Endothelial cell of umbilical vein (primary cell): ENCODE measurements around the gene CIPC. TPM values are rescaled to one million over a fixed set of nuclear protein-coding genes. Genes with fewer than 3 reads are reported as not detected.

Source experiments
- BruUV-seq: library from RNA; stranded (reverse); fragments of 400-500 nt; replicated peaks from 2 replicates; lab custom pipeline; 2021; lab: Mats Ljungman, UMichigan
- CTCF ChIA-PET: fragments of 300-600, 350-600 bp; sonication (Branson Sonifier 250); formaldehyde crosslinking; loops from one replicate; lab custom pipeline; 2021; ENCODE audit warnings: antibody characterized with exemption, inconsistent platforms; lab: Charles Lee
- POLR2A ChIA-PET: fragments of 300-600, 350-600 bp; sonication (Branson Sonifier 250); formaldehyde crosslinking; loops from one replicate; lab custom pipeline; 2021; ENCODE audit warnings: antibody characterized with exemption, inconsistent platforms; lab: Charles Lee
- DNase-seq: peaks from one replicate; pipeline ENCODE4 v3.0.0-alpha.2; 2011; ENCODE audit warnings: low read depth, low spot score
- FAIRE-seq: peaks from 2 replicates; lab custom pipeline; 2011; peaks lifted over from hg19 to GRCh38; lab: Jason Lieb, UNC
- H2AFZ ChIP-seq: 2 replicates; pipeline ENCODE4 v1.6.0; 2012; ENCODE audit warnings: low read depth, low read length, control low read depth, inconsistent platforms
- H3K27ac ChIP-seq: 2 replicates; pipeline ENCODE4 v1.5.1; 2011; ENCODE audit warnings: low read depth, mild to moderate bottlenecking, control low read depth, low read length, moderate library complexity; ENCODE audit not compliant: insufficient read depth
- H3K27me3 ChIP-seq, 2 experiments: 2 replicates each; pipeline versions ENCODE4 v1.6.0 to v1.6.1; 2011; ENCODE audit warnings: low read length in 2 of 2, mixed read lengths in 1 of 2; ENCODE audit not compliant: control insufficient read depth in 2 of 2, insufficient read depth in 2 of 2
- H3K36me3 ChIP-seq, 2 experiments: 2 replicates in 1 of 2; 3 replicates in 1 of 2; pipeline ENCODE4 v1.5.1; 2011; ENCODE audit warnings: low read length in 2 of 2, mild to moderate bottlenecking in 1 of 2, moderate library complexity in 1 of 2; ENCODE audit not compliant: control insufficient read depth in 2 of 2, insufficient read depth in 2 of 2; ENCODE audit errors: extremely low read depth in 1 of 2
- H3K4me1 ChIP-seq: 3 replicates; pipeline ENCODE4 v1.5.1; 2011; ENCODE audit warnings: mild to moderate bottlenecking, low read length; ENCODE audit not compliant: control insufficient read depth, insufficient read depth; ENCODE audit errors: extremely low read depth
- H3K4me2 ChIP-seq: 2 replicates; pipeline ENCODE4 v1.6.1; 2011; ENCODE audit warnings: low read length, control low read depth, mixed read lengths; ENCODE audit not compliant: insufficient read depth
- H3K4me3 ChIP-seq, 3 experiments: fragments of 200-600 bp in 1 of 3; sonication (generic), shearing (Covaris generic) in 1 of 3; replicated peaks in 1 of 3; 2 replicates each; pipeline ENCODE4 v1.5.1; 2011 to 2016; ENCODE audit warnings: control low read depth in 3 of 3, low read length in 3 of 3, mild to moderate bottlenecking in 2 of 3, inconsistent platforms in 1 of 3, low read depth in 1 of 3, moderate library complexity in 1 of 3; ENCODE audit not compliant: insufficient read depth in 1 of 3
- H3K79me2 ChIP-seq: 2 replicates; pipeline ENCODE4 v1.6.0; 2012; ENCODE audit warnings: low read length, inconsistent platforms; ENCODE audit not compliant: control insufficient read depth, insufficient read depth
- H3K9ac ChIP-seq: replicated peaks from 2 replicates; pipeline ENCODE3; 2011; ENCODE audit warnings: low read length, control low read depth; ENCODE audit not compliant: insufficient read depth; ENCODE audit errors: extremely low read depth
- H3K9me1 ChIP-seq: replicated peaks from 3 replicates; pipeline ENCODE4 v1.6.0; 2011; ENCODE audit warnings: mild to moderate bottlenecking, low read length; ENCODE audit not compliant: control insufficient read depth, insufficient read depth; ENCODE audit errors: extremely low read depth
- H3K9me3 ChIP-seq: replicated peaks from 2 replicates; pipeline ENCODE4 v1.5.1; 2012; ENCODE audit warnings: low read length, inconsistent platforms; ENCODE audit not compliant: control insufficient read depth, insufficient read depth
- H4K20me1 ChIP-seq: replicated peaks from 2 replicates; pipeline ENCODE3; 2011; ENCODE audit warnings: mild to moderate bottlenecking, low read length; ENCODE audit not compliant: control insufficient read depth, insufficient read depth; ENCODE audit errors: extremely low read depth
- EZH2 ChIP-seq: IDR thresholded peaks from 2 replicates; pipeline ENCODE4 v1.6.1; 2012; ENCODE audit warnings: borderline replicate concordance, low read depth, mild to moderate bottlenecking, moderate library complexity, low read length, inconsistent platforms; ENCODE audit not compliant: severe bottlenecking
- FOS ChIP-seq: IDR thresholded peaks from 2 replicates; pipeline ENCODE4 v1.6.1; 2011; ENCODE audit warnings: mild to moderate bottlenecking, low read length, moderate library complexity, borderline replicate concordance; ENCODE audit not compliant: insufficient read depth
- GATA2 ChIP-seq: IDR thresholded peaks from 2 replicates; pipeline ENCODE4 v1.7.0; 2011; ENCODE audit warnings: low read depth, mild to moderate bottlenecking, moderate library complexity, mixed read lengths, low read length; ENCODE audit not compliant: insufficient read length, insufficient read depth
- JUN ChIP-seq: IDR thresholded peaks from 2 replicates; pipeline ENCODE4 v1.6.1; 2011; ENCODE audit warnings: borderline replicate concordance, low read depth; ENCODE audit not compliant: insufficient read length, insufficient read depth
- MYC ChIP-seq: IDR thresholded peaks from one replicate; pipeline ENCODE4 v1.6.1; 2011; ENCODE audit warnings: mild to moderate bottlenecking, low read depth, low read length
- POLR2A ChIP-seq: IDR thresholded peaks from 2 replicates; pipeline ENCODE4 v1.6.1; 2012; ENCODE audit warnings: low read depth, mild to moderate bottlenecking, control low read depth, low read length
- POLR2AphosphoS5 ChIP-seq: IDR thresholded peaks from 2 replicates; pipeline ENCODE4 v1.6.1; 2012; ENCODE audit warnings: low read depth, mild to moderate bottlenecking, control low read depth, low read length, moderate library complexity; ENCODE audit not compliant: insufficient read depth
- dilution Hi-C: fragments of 300-500 bp; cut with MboI; formaldehyde crosslinking; loops from one replicate; pipeline ENCODE4 v1.15.0; 2019; ENCODE audit warnings: low sequenced_read_pairs; ENCODE audit not compliant: extremely low pct_ligation_motif_present
- intact Hi-C: fragments of 100-400 bp; cut with micrococcal nuclease; formaldehyde crosslinking; loops from one replicate; pipeline ENCODE4 v1.10.0; 2022
- polyA plus RNA-seq, 4 experiments: library from polyadenylated mRNA; depleted of rRNA in 3 of 4; stranded (reverse) in 3 of 4; unstranded in 1 of 4; fragments of >200 nt; gene quantifications; 2 replicates each; pipeline versions ENCODE4 v1.2.1 to v1.2.3, GENCODE V29; 2011 to 2012; ENCODE audit warnings: missing spikeins in 1 of 4
- total RNA-seq: library from RNA; stranded (reverse); gene quantifications from 2 replicates; pipeline ENCODE4 v1.2.3, GENCODE V29; 2021
- TF ChIP-seq, protein P1 (sequence below), 2 donors: IDR thresholded peaks; 1 replicate in 1 of 2; 2 replicates in 1 of 2; pipeline ENCODE4 v1.5.1; 2011; ENCODE audit warnings: low read length in 2 of 2, mild to moderate bottlenecking in 2 of 2, moderate library complexity in 2 of 2, control low read depth in 1 of 2, inconsistent platforms in 1 of 2, low read depth in 1 of 2; ENCODE audit not compliant: insufficient read depth in 1 of 2; ENCODE audit errors: extremely low read depth in 1 of 2
- TF ChIP-seq, protein P2 (sequence below): IDR thresholded peaks from 2 replicates; pipeline ENCODE4 v1.6.1; 2011; ENCODE audit not compliant: insufficient read depth, insufficient read length

The CIPC gene
- total and polyA plus RNA-seq, 2 donors (not counting 3 experiments of a cell fraction or from before 2014, with no cell fraction given) = 8.8 to 17.4 TPM

GRCh38 chr14:77066578-77067172 is 31.4 kb upstream of the CIPC start:
- no peak for FAIRE-seq
- H4K20me1 ChIP-seq = no peaks in the 10 kb centered on the region

More at GRCh38 chr14:77066578-77067172, 31.4 kb upstream of the CIPC start:
- Histone ChIP-seq H3K9me3 (no peaks in the 10 kb centered on the region), H3K27me3 (peaks cover 0 to 2% of the 10 kb centered on the region in 2 experiments), H3K36me3 (no peaks in the 10 kb centered on the region), H3K79me2 (no peaks in the 10 kb centered on the region), H3K9ac (no peak overlapping the region), H3K4me1 (no peaks in the 10 kb centered on the region), H2AFZ (no peak overlapping the region), H3K4me3 (no peak overlapping the region), H3K9me1 (no peaks in the 10 kb centered on the region), H3K4me2 (no peak overlapping the region), H3K27ac (no peak overlapping the region)
- DNase-seq = no peak
- dilution Hi-C loops (no loop called here), intact Hi-C loops (no loop called here)
- no peak for TF ChIP-seq FOS
- no peak for TF ChIP-seq MYC
- TF ChIP-seq EZH2 = no peak
- TF ChIP-seq, protein P1, sequence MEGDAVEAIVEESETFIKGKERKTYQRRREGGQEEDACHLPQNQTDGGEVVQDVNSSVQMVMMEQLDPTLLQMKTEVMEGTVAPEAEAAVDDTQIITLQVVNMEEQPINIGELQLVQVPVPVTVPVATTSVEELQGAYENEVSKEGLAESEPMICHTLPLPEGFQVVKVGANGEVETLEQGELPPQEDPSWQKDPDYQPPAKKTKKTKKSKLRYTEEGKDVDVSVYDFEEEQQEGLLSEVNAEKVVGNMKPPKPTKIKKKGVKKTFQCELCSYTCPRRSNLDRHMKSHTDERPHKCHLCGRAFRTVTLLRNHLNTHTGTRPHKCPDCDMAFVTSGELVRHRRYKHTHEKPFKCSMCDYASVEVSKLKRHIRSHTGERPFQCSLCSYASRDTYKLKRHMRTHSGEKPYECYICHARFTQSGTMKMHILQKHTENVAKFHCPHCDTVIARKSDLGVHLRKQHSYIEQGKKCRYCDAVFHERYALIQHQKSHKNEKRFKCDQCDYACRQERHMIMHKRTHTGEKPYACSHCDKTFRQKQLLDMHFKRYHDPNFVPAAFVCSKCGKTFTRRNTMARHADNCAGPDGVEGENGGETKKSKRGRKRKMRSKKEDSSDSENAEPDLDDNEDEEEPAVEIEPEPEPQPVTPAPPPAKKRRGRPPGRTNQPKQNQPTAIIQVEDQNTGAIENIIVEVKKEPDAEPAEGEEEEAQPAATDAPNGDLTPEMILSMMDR (IDR thresholded peaks at IDR 0.05; ENCODE audit: extremely low read depth in 1 of 2, insufficient read depth in 1 of 2, low read depth in 1 of 2, low read length in 2 of 2) = no peak
- TF ChIP-seq POLR2A = no peak
- no peak for TF ChIP-seq GATA2
- TF ChIP-seq JUN = no peak
- TF ChIP-seq, protein P2, sequence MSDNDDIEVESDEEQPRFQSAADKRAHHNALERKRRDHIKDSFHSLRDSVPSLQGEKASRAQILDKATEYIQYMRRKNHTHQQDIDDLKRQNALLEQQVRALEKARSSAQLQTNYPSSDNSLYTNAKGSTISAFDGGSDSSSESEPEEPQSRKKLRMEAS = no peak
- no peak for TF ChIP-seq POLR2AphosphoS5
- BruUV-seq = no TSS peak
- ChIA-PET CTCF (interaction anchor here (1.2 to 11.8 kb wide), 6 partner anchors 28 to 193 kb away, joined by 3 to 450 read pairs (median 18); partner anchors contain the start of gene IRF2BPL), POLR2A (no interaction called here)
